ENCODE measurements around the gene RGS21. TPM values are rescaled to one million over a fixed set of nuclear protein-coding genes. Genes with fewer than 3 reads are reported as not detected.

RGS21 gene
- polyA plus RNA-seq, 3 donors: not detected

DNA sequence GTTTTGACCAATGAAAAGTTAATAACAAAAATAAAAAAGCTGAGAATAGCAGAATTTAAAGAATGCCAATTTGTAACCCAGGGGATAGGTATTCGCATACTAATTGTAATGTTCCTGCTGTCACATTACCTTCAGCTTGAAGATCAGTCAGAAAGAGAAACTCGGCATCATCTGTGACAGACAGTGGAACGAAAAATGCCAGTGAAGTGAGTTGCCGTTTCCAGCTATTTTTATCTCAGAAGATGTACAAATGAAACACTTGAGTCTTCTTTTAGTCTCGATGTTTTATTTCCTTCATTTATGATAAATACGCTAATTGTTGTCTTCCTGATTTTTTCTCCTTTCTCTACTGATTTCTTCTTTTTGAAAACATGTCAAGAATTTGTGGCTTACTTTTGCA is 26.1 kb downstream of the RGS21 start:
- WGBS (ENCODE audit: insufficient coverage): 81% methylated on average over 3 of the region's 6 CpGs
- Mint-ChIP-seq H3K4me1 (no peaks in the 10 kb centered on the region), H3K27me3 (ENCODE audit: low read depth in 3 of 3) (no peaks in the 10 kb centered on the region), H3K36me3 (no peaks in the 10 kb centered on the region), H3K9me3 (peaks cover 0 to 6% (median 2%) of the 10 kb centered on the region in 7 donors), H3K4me3 (no peak overlapping the region), H3K27ac (no peak overlapping the region)
- H3K27me3 ChIP-seq (ENCODE audit: control insufficient read depth in 2 of 2, insufficient read depth in 2 of 2, low read length in 2 of 2): no peaks in the 10 kb centered on the region
- no peaks in the 10 kb centered on the region for H4K20me1 ChIP-seq (ENCODE audit: insufficient read depth, low read length)
- TF ChIP-seq, protein P1, sequence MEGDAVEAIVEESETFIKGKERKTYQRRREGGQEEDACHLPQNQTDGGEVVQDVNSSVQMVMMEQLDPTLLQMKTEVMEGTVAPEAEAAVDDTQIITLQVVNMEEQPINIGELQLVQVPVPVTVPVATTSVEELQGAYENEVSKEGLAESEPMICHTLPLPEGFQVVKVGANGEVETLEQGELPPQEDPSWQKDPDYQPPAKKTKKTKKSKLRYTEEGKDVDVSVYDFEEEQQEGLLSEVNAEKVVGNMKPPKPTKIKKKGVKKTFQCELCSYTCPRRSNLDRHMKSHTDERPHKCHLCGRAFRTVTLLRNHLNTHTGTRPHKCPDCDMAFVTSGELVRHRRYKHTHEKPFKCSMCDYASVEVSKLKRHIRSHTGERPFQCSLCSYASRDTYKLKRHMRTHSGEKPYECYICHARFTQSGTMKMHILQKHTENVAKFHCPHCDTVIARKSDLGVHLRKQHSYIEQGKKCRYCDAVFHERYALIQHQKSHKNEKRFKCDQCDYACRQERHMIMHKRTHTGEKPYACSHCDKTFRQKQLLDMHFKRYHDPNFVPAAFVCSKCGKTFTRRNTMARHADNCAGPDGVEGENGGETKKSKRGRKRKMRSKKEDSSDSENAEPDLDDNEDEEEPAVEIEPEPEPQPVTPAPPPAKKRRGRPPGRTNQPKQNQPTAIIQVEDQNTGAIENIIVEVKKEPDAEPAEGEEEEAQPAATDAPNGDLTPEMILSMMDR (IDR thresholded peaks at IDR 0.05): no peak
- H3K27ac ChIP-seq (ENCODE audit: low read depth in 1 of 2, low read length in 2 of 2): no peak overlapping the region
- no peak overlapping the region for H3K9ac ChIP-seq (ENCODE audit: insufficient read depth, low read length, poor library complexity, severe bottlenecking)
- H3K36me3 ChIP-seq (replicated peaks in 1 of 2; ENCODE audit: control insufficient read depth in 1 of 2, insufficient read depth in 2 of 2, low read length in 2 of 2): no peaks in the 10 kb centered on the region
- no peak overlapping the region for H3K4me2 ChIP-seq (replicated peaks; ENCODE audit: extremely low read depth, low read length, poor library complexity, severe bottlenecking)
- no peaks in the 10 kb centered on the region for H3K9me3 ChIP-seq (replicated peaks in 1 of 2; ENCODE audit: control insufficient read depth in 1 of 2, insufficient read depth in 1 of 2, low read length in 2 of 2)
- H3K4me1 ChIP-seq (ENCODE audit: control insufficient read depth in 1 of 2, insufficient read depth in 2 of 2, low read length in 2 of 2): no peaks in the 10 kb centered on the region
- intact Hi-C loops (cut with micrococcal nuclease): no loop called here
- no peak for DNase-seq
- H3K79me2 ChIP-seq (ENCODE audit: insufficient read depth, low read length): no peaks in the 10 kb centered on the region
- H2AFZ ChIP-seq (ENCODE audit: insufficient read depth, low read depth, low read length, poor library complexity, severe bottlenecking): no peak overlapping the region
- H3K4me3 ChIP-seq (replicated peaks in 1 of 3; ENCODE audit: low read depth in 2 of 3, low read length in 3 of 3): no peak overlapping the region

DNA sequence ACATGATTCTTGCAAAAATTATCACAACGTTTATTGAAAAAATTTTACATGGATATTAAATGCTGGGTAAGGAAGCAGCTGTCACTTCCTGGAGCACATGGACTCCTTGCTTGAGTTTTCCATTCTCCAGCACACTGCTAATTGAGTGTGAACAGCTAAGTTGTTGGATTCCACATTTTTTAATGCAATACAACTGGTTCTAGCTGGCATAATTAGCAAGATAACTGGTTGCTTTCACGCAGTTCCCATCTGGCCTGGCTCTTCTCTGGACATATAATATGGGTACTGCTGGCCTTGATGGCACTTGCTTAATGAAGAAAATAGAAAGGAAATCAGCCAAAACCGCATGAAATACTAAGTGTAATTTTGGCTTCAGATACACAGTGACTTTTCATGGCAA is 26.6 kb downstream of the RGS21 start:
- WGBS (ENCODE audit: insufficient coverage): no CpG with 5 or more reads among the region's 3 CpGs
- no peaks in the 10 kb centered on the region for H3K79me2 ChIP-seq (ENCODE audit: insufficient read depth, low read length)
- H3K36me3 ChIP-seq (replicated peaks in 1 of 2; ENCODE audit: control insufficient read depth in 1 of 2, insufficient read depth in 2 of 2, low read length in 2 of 2): no peaks in the 10 kb centered on the region
- no peaks in the 10 kb centered on the region for H3K9me3 ChIP-seq (replicated peaks in 1 of 2; ENCODE audit: control insufficient read depth in 1 of 2, insufficient read depth in 1 of 2, low read length in 2 of 2)
- no peak overlapping the region for H3K27ac ChIP-seq (ENCODE audit: low read depth in 1 of 2, low read length in 2 of 2)
- Mint-ChIP-seq H3K4me3 (no peak overlapping the region), H3K27me3 (ENCODE audit: low read depth in 3 of 3) (no peaks in the 10 kb centered on the region), H3K4me1 (no peaks in the 10 kb centered on the region), H3K9me3 (peaks cover 0 to 6% (median 2%) of the 10 kb centered on the region in 7 donors), H3K36me3 (no peaks in the 10 kb centered on the region), H3K27ac (no peak overlapping the region)
- no peaks in the 10 kb centered on the region for H3K4me1 ChIP-seq (ENCODE audit: control insufficient read depth in 1 of 2, insufficient read depth in 2 of 2, low read length in 2 of 2)
- H4K20me1 ChIP-seq (ENCODE audit: insufficient read depth, low read length): no peaks in the 10 kb centered on the region
- no peak overlapping the region for H3K4me2 ChIP-seq (replicated peaks; ENCODE audit: extremely low read depth, low read length, poor library complexity, severe bottlenecking)
- intact Hi-C loops (cut with micrococcal nuclease): no loop called here
- TF ChIP-seq, protein P1 (IDR thresholded peaks at IDR 0.05): no peak
- H3K4me3 ChIP-seq (replicated peaks in 1 of 3; ENCODE audit: low read depth in 2 of 3, low read length in 3 of 3): no peak overlapping the region
- no peak for DNase-seq
- H2AFZ ChIP-seq (ENCODE audit: insufficient read depth, low read depth, low read length, poor library complexity, severe bottlenecking): no peak overlapping the region
- no peak overlapping the region for H3K9ac ChIP-seq (ENCODE audit: insufficient read depth, low read length, poor library complexity, severe bottlenecking)
- H3K27me3 ChIP-seq (ENCODE audit: control insufficient read depth in 2 of 2, insufficient read depth in 2 of 2, low read length in 2 of 2): no peaks in the 10 kb centered on the region

Measured in CD14-positive monocyte (primary cell).